Stomach (tissue), 9 donors: Measurements from ENCODE around the gene EPC2. TPM values are rescaled to one million over a fixed set of nuclear protein-coding genes. Genes with fewer than 3 reads are reported as not detected.

Source experiments
- DNase-seq, 2 donors: peaks; one replicate each; pipeline versions ENCODE4 v3.0.0 to v3.0.0-alpha.2; 2013 to 2019
- H3K27ac ChIP-seq, 5 donors: fragments of 200-600 bp in 4 of 5; sonication (generic) in 4 of 5; one replicate each; pipeline ENCODE4 v1.5.1; 2013 to 2019; ENCODE audit warnings: mild to moderate bottlenecking in 1 of 5, moderate library complexity in 1 of 5
- H3K27me3 ChIP-seq, 3 donors: fragments of 200-600 bp; sonication (generic); one replicate each; pipeline ENCODE4 v1.5.1; 2017 to 2019; ENCODE audit warnings: mixed run types in 1 of 3
- H3K36me3 ChIP-seq, 4 donors: fragments of 200-600 bp; sonication (generic); 1 replicate in 3 of 4; 2 replicates in 1 of 4; pipeline ENCODE4 v1.5.1; 2016 to 2019
- H3K4me1 ChIP-seq, 4 donors: fragments of 200-600 bp; sonication (generic); one replicate each; pipeline ENCODE4 v1.5.1; 2016 to 2019
- H3K4me3 ChIP-seq, 4 donors: fragments of 200-600 bp; sonication (generic) in 3 of 4; one replicate each; pipeline ENCODE4 v1.5.1; 2016 to 2019; ENCODE audit warnings: mild to moderate bottlenecking in 1 of 4
- H3K9me3 ChIP-seq, 4 donors: fragments of 200-600 bp; sonication (generic); one replicate each; pipeline ENCODE4 v1.5.1; 2016 to 2019
- EP300 ChIP-seq: sonication (generic); formaldehyde crosslinking; IDR thresholded peaks from one replicate; pipeline ENCODE4 v1.6.1; 2017; ENCODE audit warnings: antibody characterized with exemption
- POLR2A ChIP-seq, 4 donors: fragments of 450-650 bp; IDR thresholded peaks; one replicate each; pipeline ENCODE4 v1.6.1; 2016; ENCODE audit warnings: antibody characterized with exemption in 4 of 4, control low read depth in 2 of 4, mild to moderate bottlenecking in 1 of 4, moderate library complexity in 1 of 4
- POLR2AphosphoS5 ChIP-seq, 3 donors: sonication (generic); formaldehyde crosslinking; IDR thresholded peaks; one replicate each; pipeline ENCODE4 v1.6.1; 2016; ENCODE audit warnings: antibody characterized with exemption in 3 of 3
- WGBS, 5 donors: extraction: QIAGEN DNeasy Blood & Tissue Kit in 3 of 5; methylation state at CpG; one replicate each; pipeline versions ENCODE4 v1.1.5 to v1.1.7; 2013 to 2018; 5-methylcytosine and 5-hydroxymethylcytosine counted together
- intact Hi-C: fragments of 100-400 bp; cut with DNase I; formaldehyde crosslinking; loops from one replicate; pipeline ENCODE4 v1.15.1; 2023; ENCODE audit warnings: low total_unique reads
- polyA plus RNA-seq, 3 donors: library from polyadenylated mRNA; stranded (reverse); fragments of 200-250 nt; gene quantifications; one replicate each; pipeline ENCODE4 v1.2.3, GENCODE V29; 2013
- total RNA-seq, 5 donors: library from RNA; depleted of rRNA; stranded (reverse); fragments of >200 nt; gene quantifications; one replicate each; pipeline versions ENCODE4 v1.1.0 to v1.2.3, GENCODE V29; 2014 to 2016
- TF ChIP-seq, protein P1 (sequence below), 7 experiments: fragments of 450-650 bp in 4 of 7; fragments of 200-600 bp in 3 of 7; sonication (generic) in 3 of 7; IDR thresholded peaks; one replicate each; pipeline ENCODE4 v1.5.1; 2016 to 2019; ENCODE audit warnings: antibody characterized with exemption in 7 of 7, control low read depth in 2 of 7, mild to moderate bottlenecking in 1 of 7
- donor health status: healthy with polysubstance abuse.
- donor health status: Bipolar disorder and iron deficiency.
- donor health status: healthy.

EPC2 gene
- total and polyA plus RNA-seq, 8 donors, result 0.87 to 42.2 (median 13.5) TPM

- no peak for DNase-seq
- H3K9me3 ChIP-seq, result no peaks in the 10 kb centered on the region
- no peak overlapping the region for H3K4me3 ChIP-seq
- 95 to 98% (median 96%) methylated on average over 5 of the region's 5 CpGs for WGBS, 5 donors
- TF ChIP-seq EP300 (no peak), POLR2AphosphoS5 (IDR thresholded peaks at IDR 0.05) (no peak)
- intact Hi-C loops, result no loop called here
- peaks cover 0 to 13% (median 0%) of the 10 kb centered on the region in 4 donors for H3K4me1 ChIP-seq
- H3K27me3 ChIP-seq, result no peaks in the 10 kb centered on the region
- H3K27ac ChIP-seq, result no peak overlapping the region
- no peaks in the 10 kb centered on the region for H3K36me3 ChIP-seq
Measured at GRCh38 chr2:148737742-148738141, 93.2 kb downstream of the EPC2 start.

DNA sequence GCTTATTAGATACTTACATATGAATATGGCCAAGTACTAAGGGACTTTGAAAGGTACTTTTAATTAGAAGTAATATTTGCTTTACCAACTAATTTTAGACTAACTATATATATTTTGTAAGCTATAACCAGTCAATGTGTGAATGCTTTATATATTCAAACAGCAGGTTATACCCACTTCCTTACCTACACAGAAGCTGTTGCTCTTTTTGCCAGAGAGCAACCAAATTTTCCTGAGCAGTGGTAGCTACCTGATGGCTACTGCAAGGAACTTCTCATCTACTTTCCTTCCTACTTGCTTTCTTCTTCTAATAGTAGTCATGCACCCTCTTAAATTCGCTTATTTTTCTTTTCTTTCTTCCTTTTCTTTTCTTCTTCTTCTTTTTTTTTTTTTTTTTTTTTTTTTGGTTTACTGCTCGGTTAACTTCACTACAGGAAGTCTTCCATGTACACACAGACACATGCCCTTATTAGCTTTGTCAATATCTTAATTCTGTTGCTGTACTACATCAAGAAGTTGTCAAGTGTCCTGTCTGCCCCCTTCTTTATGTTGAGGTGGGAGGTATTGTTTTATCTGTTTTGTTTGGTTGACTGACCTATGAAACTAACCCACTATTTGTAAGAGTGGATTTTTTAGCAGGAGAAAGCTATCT, 95.0 kb downstream of the EPC2 start:
- TF ChIP-seq POLR2AphosphoS5 (IDR thresholded peaks at IDR 0.05) (no peak), EP300 (no peak), POLR2A (IDR thresholded peaks at IDR 0.05) (no peak)
- TF ChIP-seq, protein P1, sequence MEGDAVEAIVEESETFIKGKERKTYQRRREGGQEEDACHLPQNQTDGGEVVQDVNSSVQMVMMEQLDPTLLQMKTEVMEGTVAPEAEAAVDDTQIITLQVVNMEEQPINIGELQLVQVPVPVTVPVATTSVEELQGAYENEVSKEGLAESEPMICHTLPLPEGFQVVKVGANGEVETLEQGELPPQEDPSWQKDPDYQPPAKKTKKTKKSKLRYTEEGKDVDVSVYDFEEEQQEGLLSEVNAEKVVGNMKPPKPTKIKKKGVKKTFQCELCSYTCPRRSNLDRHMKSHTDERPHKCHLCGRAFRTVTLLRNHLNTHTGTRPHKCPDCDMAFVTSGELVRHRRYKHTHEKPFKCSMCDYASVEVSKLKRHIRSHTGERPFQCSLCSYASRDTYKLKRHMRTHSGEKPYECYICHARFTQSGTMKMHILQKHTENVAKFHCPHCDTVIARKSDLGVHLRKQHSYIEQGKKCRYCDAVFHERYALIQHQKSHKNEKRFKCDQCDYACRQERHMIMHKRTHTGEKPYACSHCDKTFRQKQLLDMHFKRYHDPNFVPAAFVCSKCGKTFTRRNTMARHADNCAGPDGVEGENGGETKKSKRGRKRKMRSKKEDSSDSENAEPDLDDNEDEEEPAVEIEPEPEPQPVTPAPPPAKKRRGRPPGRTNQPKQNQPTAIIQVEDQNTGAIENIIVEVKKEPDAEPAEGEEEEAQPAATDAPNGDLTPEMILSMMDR (IDR thresholded peaks at IDR 0.05), result no peak
- Histone ChIP-seq H3K9me3 (no peaks in the 10 kb centered on the region), H3K36me3 (no peaks in the 10 kb centered on the region), H3K27ac (no peak overlapping the region), H3K4me3 (no peak overlapping the region), H3K4me1 (peaks cover 0 to 13% (median 0%) of the 10 kb centered on the region in 4 donors), H3K27me3 (no peaks in the 10 kb centered on the region)
- WGBS, 5 donors, result 48 to 74% (median 60%) methylated on average over 2 of the region's 2 CpGs
- intact Hi-C loops, result no loop called here
- DNase-seq, result no peak

GRCh38 chr2:148742373-148742772, 97.8 kb downstream of the EPC2 start:
- Histone ChIP-seq H3K4me1 (peaks cover 0 to 26% (median 6%) of the 10 kb centered on the region in 4 donors), H3K4me3 (no peak overlapping the region), H3K9me3 (no peaks in the 10 kb centered on the region), H3K27ac (no peak overlapping the region), H3K36me3 (no peaks in the 10 kb centered on the region), H3K27me3 (no peaks in the 10 kb centered on the region)
- no peak for DNase-seq
- WGBS, 5 donors, result 85 to 95% (median 89%) methylated on average over 4 of the region's 4 CpGs
- TF ChIP-seq POLR2AphosphoS5 (IDR thresholded peaks at IDR 0.05) (no peak), POLR2A (IDR thresholded peaks at IDR 0.05) (no peak), EP300 (no peak)
- TF ChIP-seq, protein P1 (IDR thresholded peaks at IDR 0.05), result no peak
- intact Hi-C loops, result no loop called here

DNA sequence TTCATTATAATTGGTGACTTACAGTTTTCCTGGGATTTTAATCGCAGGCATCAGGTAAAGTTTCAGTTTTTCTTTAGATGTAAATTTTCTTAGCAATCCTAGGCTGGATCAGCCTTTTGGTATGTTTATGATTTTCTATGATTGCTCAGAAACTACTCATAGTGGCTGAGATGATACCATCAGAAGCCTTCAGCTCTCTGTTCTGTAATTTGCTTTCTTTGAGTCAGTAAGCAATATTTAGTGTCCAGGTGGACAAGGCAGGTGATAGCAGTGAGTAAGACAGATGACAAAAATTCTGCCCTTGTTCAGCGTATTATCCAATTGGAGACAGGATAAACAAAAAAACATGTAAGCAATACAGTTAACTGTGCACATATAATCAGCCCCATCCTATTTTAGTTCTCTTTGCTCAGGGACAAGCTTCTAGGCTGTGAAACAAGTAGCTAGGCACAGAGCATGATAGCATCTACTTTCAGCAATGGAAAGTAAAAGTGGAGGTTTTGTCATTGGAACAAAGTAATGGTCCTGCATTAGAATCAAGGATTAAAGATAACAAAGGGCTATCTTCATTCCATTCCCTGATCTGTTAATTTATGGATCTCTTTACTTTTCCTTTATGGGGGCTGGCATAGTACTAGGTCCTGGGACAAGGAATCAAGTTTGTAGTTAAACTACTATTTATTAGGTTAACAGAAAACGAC, 100.8 kb downstream of the EPC2 start:
- H3K4me1 ChIP-seq, result peaks cover 0 to 28% (median 12%) of the 10 kb centered on the region in 4 donors
- H3K9me3 ChIP-seq, result no peaks in the 10 kb centered on the region
- TF ChIP-seq POLR2A (IDR thresholded peaks at IDR 0.05), result no peak
- no peaks in the 10 kb centered on the region for H3K27me3 ChIP-seq
- DNase-seq, result no peak
- WGBS, 5 donors, result 87 to 95% (median 89%) methylated on average over 3 of the region's 3 CpGs
- intact Hi-C loops, result no loop called here
- H3K36me3 ChIP-seq, result no peaks in the 10 kb centered on the region
- H3K27ac ChIP-seq, result no peak overlapping the region
- no peak overlapping the region for H3K4me3 ChIP-seq

GRCh38 chr2:148746973-148747372, 102.4 kb downstream of the EPC2 start:
- TF ChIP-seq POLR2A (IDR thresholded peaks at IDR 0.05) (no peak), POLR2AphosphoS5 (IDR thresholded peaks at IDR 0.05) (no peak), EP300 (no peak)
- TF ChIP-seq, protein P1 (IDR thresholded peaks at IDR 0.05), result no peak
- Histone ChIP-seq H3K27me3 (no peaks in the 10 kb centered on the region), H3K4me1 (peaks cover 0 to 35% (median 10%) of the 10 kb centered on the region in 4 donors), H3K27ac (no peak overlapping the region), H3K36me3 (no peaks in the 10 kb centered on the region), H3K9me3 (no peaks in the 10 kb centered on the region), H3K4me3 (no peak overlapping the region)
- intact Hi-C loops, result no loop called here
- 19 to 35% (median 30%) methylated on average over 1 of the region's 1 CpG for WGBS, 5 donors
- DNase-seq, result no peak
